GM19328 (cell line): ENCODE results near the gene GMDS.

Source experiments
- ATAC-seq: cut with Tn5 transposase; IDR thresholded peaks from one replicate; pipeline ENCODE4 v1.9.1; 2021; ENCODE audit warnings: mild to moderate bottlenecking, moderate library complexity; ENCODE audit not compliant: unreplicated experiment

The GMDS gene

DNA sequence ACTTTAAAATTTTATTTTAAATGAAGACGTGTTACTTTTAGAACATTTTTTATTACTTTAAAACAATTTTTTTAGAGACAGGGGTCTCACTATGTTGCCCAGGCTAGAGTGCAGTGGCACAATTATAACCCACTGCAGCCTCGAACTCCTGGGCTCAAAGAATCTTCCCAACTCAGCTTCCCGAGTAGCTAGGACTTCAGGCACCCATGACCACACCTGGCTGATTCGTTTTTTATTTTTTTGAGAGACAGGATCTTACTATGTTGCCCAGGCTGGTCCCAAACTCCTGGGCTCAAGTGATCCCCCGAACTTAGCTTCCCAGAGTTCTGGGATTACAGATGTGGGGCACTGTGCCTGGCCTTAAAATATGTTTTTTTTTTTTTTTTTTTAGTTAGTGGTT lies 287.7 kb downstream of the GMDS start:
- ATAC-seq: no peak

GRCh38 chr6:1952740-1953360 lies 292.6 kb downstream of the GMDS start:
- ATAC-seq: no peak

DNA sequence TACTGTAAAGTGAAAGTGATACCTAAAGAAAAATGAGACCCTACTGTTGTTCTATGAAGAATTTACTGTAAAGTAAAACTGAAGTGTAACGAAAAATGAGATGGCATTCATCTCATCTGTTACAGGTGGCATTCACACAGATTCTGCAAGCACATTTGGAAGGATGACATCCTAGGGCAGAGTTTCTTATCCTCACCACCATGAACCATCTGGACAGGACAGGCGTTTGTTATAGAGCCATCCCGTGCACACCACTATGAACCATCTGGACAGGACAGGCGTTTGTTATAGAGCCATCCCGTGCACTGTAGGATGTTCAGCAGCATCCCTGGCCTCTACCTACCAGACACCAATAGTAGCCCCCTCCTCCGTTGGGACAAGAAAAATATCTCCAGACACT lies 294.8 kb downstream of the GMDS start:
- ATAC-seq: no peak

GRCh38 chr6:1949538-1949937 lies 295.9 kb downstream of the GMDS start:
- ATAC-seq: no peak

DNA sequence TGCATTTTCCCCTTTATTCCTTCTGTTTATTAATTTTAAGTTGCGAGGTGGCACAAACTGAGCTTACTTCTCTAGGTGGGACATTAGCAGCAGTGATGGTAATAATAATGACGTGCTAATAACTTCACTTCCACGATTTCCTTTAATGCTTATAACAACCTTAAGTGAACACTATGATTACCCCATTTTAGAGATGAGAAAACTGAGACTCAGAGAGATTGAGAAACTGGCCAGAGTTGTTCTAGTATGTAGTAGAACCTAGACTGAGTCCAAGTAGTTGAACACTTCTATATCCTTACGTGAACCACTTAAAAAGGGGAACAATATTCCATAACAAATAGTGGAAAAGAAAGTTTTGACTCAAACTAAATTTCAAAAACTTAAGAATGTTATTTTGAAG lies 297.5 kb downstream of the GMDS start:
- no peak for ATAC-seq

- no peak for ATAC-seq
Measured at GRCh38 chr6:1946583-1946982, 298.8 kb downstream of the GMDS start.

GRCh38 chr6:1945235-1945832 lies 300.1 kb downstream of the GMDS start:
- ATAC-seq: no peak

DNA sequence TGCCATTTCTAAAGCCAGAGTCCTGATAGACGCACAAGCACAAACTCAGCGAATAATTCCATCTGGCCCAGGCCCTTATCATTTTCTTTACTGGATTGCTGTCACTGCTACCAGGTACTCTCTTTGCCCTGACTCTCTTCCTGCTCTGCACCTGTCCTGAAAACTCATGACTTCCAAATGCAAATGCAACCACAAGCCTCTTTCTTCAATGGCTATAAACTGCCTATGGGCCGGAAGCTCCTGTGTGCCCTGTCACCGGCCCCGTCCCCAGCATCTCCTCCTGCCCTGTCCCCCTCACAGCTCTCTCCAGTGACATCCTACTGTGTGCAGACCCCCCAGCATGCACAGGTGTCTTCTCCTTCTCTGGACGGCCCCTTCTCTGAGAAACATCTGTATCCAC lies 302.6 kb downstream of the GMDS start:
- ATAC-seq: no peak

- no peak for ATAC-seq
Measured at GRCh38 chr6:1941534-1941933, 303.9 kb downstream of the GMDS start.

DNA sequence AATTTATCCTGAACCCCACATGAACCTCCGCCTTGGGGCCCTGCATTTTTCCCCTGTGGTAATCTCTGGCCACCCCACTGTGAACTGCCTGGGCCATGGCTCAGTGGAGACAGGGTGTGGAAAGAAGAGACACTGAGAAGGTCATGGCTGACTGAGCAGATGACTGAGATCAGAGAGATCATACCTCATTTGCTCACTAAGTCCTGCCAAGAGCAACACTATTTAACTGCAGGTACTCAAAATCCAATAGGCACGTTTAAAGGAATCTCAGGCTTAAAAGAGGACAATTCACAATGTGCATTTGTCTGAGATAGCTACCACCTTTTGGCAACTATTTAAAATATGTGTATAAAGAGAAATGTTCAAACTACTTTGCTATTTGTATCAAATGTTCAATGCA lies 305.0 kb downstream of the GMDS start:
- peak; percentile 79 for ATAC-seq

DNA sequence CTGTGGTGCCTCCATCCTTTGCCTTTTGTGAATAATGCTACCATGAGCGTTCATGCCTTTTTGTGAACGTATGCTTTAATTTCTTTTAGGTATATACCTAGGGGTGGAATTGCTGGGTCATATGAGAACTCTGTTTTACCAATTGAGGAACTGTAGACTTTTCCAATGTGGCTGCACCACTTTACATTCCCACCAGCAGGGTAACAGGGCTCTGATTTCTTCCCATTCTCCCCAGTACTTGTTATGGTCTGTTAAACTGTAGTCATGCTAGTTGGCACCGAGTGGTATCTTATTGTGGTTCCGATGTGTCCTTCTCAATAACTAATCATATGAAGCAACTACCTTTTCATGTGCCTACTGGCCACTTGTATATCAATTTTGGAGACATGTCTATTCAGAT lies 312.1 kb downstream of the GMDS start:
- no peak for ATAC-seq

- no peak for ATAC-seq
Measured at GRCh38 chr6:1931817-1932216, 313.6 kb downstream of the GMDS start.

DNA sequence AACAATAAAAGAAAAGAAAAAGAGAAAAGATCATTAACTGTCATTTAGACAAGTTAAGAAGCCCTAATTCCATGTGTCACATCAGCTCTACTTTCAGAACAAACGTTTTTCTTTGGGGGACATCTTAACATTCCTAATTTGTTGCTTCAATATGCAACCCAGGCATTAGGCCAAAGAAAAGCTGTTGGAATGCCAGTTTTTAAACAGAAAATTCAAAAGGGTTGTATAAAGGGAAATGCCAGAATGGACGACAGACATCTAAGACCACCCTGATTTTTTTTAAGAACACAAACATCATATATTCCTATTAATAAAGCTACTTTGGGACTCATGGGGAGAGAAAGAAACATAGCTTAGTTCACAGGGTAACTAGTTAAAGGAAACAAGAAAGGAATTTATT lies 315.0 kb downstream of the GMDS start:
- ATAC-seq: no peak

- no peak for ATAC-seq
Measured at GRCh38 chr6:1929931-1930330, 315.5 kb downstream of the GMDS start.

DNA sequence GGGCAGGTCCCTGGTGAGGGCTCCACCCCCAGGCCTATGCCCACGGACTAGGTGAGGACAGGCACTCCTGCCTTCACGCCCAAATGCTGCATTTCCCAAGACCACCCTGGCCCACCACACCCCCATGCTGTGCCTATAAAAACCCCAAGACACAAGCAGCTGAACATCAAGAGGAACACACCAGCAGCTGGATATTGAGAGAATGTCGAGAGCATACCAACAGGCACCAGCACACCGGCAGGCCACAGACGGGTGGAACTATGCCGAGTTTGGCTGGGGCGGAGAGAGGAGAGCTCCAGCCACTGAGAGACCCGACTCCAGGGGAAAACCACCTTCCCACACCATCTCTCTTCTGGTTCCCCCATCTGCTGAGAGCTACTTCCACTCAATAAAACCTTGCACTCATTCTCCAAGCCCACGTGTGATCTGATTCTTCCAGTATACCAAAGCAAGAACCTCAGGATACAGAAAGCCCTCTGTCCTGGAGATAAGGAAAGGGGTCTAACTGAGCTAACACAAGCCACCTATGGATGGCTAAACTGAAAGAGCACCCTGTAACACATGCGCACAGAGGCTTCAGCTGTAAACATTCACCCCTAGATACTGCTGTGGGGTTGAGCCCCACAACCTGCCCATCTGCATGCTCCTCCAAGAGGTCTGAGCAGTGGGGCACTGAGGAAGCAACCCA lies 319.5 kb downstream of the GMDS start:
- no peak for ATAC-seq

GRCh38 chr6:1923449-1923848 lies 322.0 kb downstream of the GMDS start:
- no peak for ATAC-seq

GRCh38 chr6:1917626-1918371 lies 327.6 kb downstream of the GMDS start:
- ATAC-seq: no peak

GRCh38 chr6:1916334-1917070 lies 328.9 kb downstream of the GMDS start:
- ATAC-seq: no peak

- no peak for ATAC-seq
Measured at GRCh38 chr6:1915226-1915625, 330.2 kb downstream of the GMDS start.

GRCh38 chr6:1913577-1913976 lies 331.8 kb downstream of the GMDS start:
- no peak for ATAC-seq

DNA sequence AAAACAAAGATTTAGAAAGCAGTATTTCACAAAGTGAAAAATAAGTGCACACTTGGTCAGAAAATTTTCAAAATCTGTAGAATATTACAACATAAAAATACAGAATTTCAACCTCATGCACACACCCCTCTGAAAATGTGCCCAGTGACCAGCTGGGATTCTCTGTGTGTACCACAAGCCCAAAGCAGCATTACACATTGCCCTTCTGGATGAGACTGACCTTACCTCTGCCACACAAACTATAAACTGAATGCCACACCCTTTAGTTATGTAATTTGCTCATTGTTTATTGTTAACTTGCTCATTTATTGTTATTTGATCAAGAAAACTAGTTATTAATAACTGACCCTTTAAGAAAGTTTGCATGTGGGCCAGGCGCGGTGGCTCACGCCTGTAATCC lies 332.7 kb downstream of the GMDS start:
- no peak for ATAC-seq
